Measurements from ENCODE around the gene MEG3.

The MEG3 gene

DNA sequence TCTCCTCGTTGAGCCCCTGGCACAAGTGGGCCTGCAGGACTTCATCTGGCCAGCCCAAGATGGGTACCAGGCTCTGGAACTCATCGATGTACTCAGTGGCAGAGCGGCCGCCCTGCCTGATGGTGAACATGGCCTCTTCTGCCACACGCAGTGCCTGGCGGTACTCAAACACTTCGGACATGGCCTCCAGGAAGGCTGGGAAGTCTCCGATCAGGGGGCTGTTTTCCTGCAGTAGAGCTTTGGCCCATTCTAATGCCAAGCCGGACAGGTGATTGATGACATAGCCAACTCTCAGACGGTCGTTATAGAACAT, 57.8 kb downstream of the MEG3 start:
- H3K4me3 ChIP-seq (ENCODE audit: low read depth, low read length), result no peak overlapping the region
- TF ChIP-seq, protein P1, sequence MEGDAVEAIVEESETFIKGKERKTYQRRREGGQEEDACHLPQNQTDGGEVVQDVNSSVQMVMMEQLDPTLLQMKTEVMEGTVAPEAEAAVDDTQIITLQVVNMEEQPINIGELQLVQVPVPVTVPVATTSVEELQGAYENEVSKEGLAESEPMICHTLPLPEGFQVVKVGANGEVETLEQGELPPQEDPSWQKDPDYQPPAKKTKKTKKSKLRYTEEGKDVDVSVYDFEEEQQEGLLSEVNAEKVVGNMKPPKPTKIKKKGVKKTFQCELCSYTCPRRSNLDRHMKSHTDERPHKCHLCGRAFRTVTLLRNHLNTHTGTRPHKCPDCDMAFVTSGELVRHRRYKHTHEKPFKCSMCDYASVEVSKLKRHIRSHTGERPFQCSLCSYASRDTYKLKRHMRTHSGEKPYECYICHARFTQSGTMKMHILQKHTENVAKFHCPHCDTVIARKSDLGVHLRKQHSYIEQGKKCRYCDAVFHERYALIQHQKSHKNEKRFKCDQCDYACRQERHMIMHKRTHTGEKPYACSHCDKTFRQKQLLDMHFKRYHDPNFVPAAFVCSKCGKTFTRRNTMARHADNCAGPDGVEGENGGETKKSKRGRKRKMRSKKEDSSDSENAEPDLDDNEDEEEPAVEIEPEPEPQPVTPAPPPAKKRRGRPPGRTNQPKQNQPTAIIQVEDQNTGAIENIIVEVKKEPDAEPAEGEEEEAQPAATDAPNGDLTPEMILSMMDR (IDR thresholded peaks at IDR 0.05; ENCODE audit: low read depth, low read length, missing control alignments), result no peak
- DNase-seq (ENCODE audit: low read depth), result no peak

DNA sequence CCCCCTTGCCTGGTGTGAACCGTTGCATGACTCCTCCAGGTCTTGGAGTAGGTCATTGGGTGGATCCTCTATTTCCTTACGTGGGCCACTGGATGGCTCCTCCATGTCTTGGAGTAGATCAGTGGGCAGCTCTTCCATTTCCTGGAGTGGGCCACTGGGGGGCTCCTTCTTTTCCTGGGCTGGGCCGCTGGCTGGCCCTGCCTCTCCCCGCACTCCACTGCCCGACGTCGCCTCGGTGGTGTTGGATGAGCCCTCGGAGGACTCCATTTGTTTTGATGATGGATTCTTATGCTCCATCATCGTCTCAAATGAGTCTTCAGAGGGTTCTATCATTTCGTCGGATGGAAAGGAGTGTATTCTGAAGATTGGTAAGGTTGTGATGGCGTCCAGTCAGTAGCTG, 58.5 kb downstream of the MEG3 start:
- TF ChIP-seq, protein P1 (IDR thresholded peaks at IDR 0.05; ENCODE audit: low read depth, low read length, missing control alignments), result no peak
- no peak for DNase-seq (ENCODE audit: low read depth)

DNA sequence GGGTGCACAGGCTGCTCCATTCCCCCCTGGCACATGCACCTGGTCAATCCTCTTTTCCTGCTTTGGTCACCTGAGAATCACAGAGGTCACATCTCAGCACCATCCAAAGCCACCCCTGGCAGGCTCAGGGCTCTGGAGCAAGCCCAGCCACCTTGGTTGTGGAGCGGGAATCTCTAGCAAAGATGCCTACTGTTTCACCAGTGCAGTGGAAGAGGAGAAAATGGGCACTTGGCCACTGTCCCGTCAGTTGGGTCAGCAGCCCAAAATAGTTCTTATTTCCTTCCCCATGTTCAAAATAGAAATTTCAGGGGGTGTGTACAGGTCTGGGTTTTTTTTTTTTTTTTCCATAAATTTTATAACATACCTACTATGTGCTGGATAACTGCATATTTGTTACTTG, 59.3 kb downstream of the MEG3 start:
- TF ChIP-seq, protein P1 (IDR thresholded peaks at IDR 0.05; ENCODE audit: low read depth, low read length, missing control alignments), result no peak
- no peak for DNase-seq (ENCODE audit: low read depth)
- no peak overlapping the region for H3K4me3 ChIP-seq (ENCODE audit: low read depth, low read length)

More for the DNA sequence above, 58.5 kb downstream of the MEG3 start:
- H3K4me3 ChIP-seq (ENCODE audit: low read depth, low read length), result no peak overlapping the region

DNA sequence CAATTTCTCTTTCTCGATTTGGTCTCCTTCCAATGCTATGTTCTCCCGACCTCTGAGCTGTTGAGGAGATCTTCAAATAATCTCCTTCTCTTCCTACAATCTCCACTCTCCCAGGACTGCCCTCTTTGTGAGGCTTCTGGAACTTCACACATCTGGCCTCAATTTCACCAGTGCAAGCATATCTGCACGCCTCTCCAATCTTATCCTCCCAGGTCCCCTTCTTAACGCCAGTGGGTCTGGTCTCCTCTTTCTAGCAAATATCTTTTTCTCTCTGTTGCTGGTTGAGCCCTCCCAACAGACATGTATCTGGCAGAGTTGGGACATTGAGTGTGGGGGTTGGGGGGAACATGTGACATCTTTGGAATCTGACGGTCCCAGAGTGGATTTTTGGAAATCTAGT, 59.7 kb downstream of the MEG3 start:
- DNase-seq (ENCODE audit: low read depth), result no peak
- H3K4me3 ChIP-seq (ENCODE audit: low read depth, low read length), result no peak overlapping the region
- TF ChIP-seq, protein P1 (IDR thresholded peaks at IDR 0.05; ENCODE audit: low read depth, low read length, missing control alignments), result no peak

DNA sequence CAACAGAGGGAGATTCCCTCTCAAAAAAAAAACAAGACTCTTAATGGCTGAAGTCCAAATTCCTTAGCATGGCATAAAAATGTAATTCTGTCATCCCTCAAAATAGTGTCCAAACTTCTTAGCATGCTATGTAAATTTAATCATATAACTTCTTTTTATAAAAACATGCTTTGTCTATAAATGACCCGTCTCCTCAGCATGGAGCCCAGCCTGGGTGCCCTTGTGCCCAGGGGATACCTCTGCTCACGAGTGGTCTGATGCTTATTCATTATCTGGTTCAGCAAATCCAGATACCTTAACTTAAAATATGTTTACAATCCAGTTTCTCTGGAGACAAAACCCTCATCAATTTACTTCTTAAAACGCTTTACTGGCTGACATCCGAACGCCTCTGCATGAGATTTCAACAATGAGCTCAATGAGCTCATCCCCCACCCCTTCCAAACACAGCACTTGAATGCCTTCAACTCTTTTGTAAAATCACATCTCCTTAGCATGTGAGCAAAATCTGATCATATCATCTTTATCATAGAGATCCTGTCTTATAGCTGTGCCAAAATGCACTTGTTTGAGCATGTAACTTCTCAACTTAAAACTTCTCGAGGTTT, 61.9 kb downstream of the MEG3 start:
- no peak overlapping the region for H3K4me3 ChIP-seq (ENCODE audit: low read depth, low read length)
- TF ChIP-seq, protein P1 (IDR thresholded peaks at IDR 0.05; ENCODE audit: low read depth, low read length, missing control alignments), result no peak
- no peak for DNase-seq (ENCODE audit: low read depth)

DNA sequence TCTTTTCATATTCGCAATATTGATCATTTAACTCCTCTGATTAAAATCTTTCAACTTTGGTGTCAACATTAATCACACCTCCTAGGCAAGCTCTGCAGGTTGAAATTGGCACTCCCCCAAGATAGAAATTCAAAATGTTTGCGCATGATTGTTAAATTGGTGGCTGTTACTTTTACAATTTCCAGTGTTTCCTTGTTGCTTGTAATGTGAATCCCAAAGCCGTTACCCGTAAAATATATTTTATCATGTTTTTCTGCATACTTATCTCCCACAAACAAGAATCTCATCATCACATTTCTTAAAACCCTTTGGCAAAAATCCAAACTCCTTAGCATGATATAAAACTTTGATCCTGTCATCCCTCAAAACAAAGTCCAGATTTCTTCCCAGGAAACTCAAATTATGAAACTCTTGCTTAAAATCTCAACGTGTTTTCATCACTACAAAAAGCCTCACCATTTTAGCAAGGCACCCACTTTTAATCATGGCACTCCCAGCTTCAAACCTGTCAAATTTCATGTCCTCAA, 62.9 kb downstream of the MEG3 start:
- DNase-seq (ENCODE audit: low read depth), result no peak
- no peak overlapping the region for H3K4me3 ChIP-seq (ENCODE audit: low read depth, low read length)
- TF ChIP-seq, protein P1 (IDR thresholded peaks at IDR 0.05; ENCODE audit: low read depth, low read length, missing control alignments), result no peak

DNA sequence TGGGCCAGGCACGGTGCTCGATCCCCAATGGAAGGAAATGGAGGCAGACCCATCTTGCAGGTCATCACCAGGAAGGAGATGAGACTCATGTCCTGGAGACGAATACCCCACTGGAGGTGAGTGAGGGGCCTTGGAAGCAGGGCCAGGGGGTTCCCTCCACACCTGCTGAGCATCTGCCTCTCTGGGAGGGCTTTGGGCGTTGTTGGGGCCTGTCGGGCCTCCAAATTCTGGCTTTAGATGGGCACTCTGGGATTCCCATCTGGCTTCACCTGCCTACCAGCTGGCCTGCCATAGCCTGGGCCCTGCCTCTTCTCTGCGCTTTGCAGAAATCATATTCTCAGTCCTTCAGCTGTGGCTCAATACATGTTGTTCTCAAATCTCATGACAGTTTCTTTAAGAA, 63.7 kb downstream of the MEG3 start:
- TF ChIP-seq, protein P1 (IDR thresholded peaks at IDR 0.05; ENCODE audit: low read depth, low read length, missing control alignments), result no peak
- DNase-seq (ENCODE audit: low read depth), result no peak

More for the DNA sequence above, 63.7 kb downstream of the MEG3 start:
- H3K4me3 ChIP-seq (ENCODE audit: low read depth, low read length), result no peak overlapping the region
